IMR-90 (cell line): ENCODE measurements around the gene PIGH. TPM values are rescaled to one million over a fixed set of nuclear protein-coding genes. Genes with fewer than 3 reads are reported as not detected.
A peak's percentile ranks its signal among the peaks of the same experiment; 100 is the strongest.

ENCODE experiments used
- ATAC-seq: fragments of 200-7000 bp; cut with Tn5 transposase; 2 replicates; pipeline ENCODE4 v1.9.1; 2020; ENCODE audit warnings: low read depth, mild to moderate bottlenecking, moderate library complexity
- BruUV-seq: library from RNA; stranded (reverse); fragments of 400-500 nt; replicated peaks from 2 replicates; lab custom pipeline; 2021; lab: Mats Ljungman, UMichigan
- CTCF ChIA-PET: fragments of 300-600 bp; formaldehyde crosslinking; extraction: SDS; loops from one replicate; lab custom pipeline; 2021; ENCODE audit warnings: antibody characterized with exemption; lab: Yijun Ruan, JAX
- POLR2A ChIA-PET: fragments of 300-600 bp; sonication (Branson Sonifier 250); formaldehyde crosslinking; loops from one replicate; lab custom pipeline; 2022; ENCODE audit warnings: antibody characterized with exemption; ENCODE audit not compliant: unreplicated experiment; lab: Charles Lee
- DNase-seq: peaks from one replicate; pipeline ENCODE4 v3.0.0; 2013
- H2AFZ ChIP-seq: replicated peaks from 2 replicates; pipeline ENCODE3; 2013; ENCODE audit warnings: low read length, mild to moderate bottlenecking; ENCODE audit not compliant: poor library complexity
- H2AK5ac ChIP-seq: 2 replicates; pipeline ENCODE4 v1.6.1; 2013; ENCODE audit warnings: low read depth, low read length, inconsistent platforms
- H2AK9ac ChIP-seq: replicated peaks from 2 replicates; pipeline ENCODE3; 2013; ENCODE audit warnings: mild to moderate bottlenecking, low read depth, low read length, moderate library complexity; ENCODE audit not compliant: poor library complexity
- H2BK120ac ChIP-seq: 2 replicates; pipeline ENCODE4 v1.6.1; 2013; ENCODE audit warnings: low read depth, low read length, inconsistent platforms
- H2BK15ac ChIP-seq: 3 replicates; pipeline ENCODE4 v1.6.1; 2013; ENCODE audit warnings: low read depth, low read length, inconsistent platforms
- H2BK20ac ChIP-seq: 2 replicates; pipeline ENCODE4 v1.6.1; 2013; ENCODE audit warnings: low read depth, mild to moderate bottlenecking, inconsistent platforms, low read length, moderate library complexity
- H2BK5ac ChIP-seq: 2 replicates; pipeline ENCODE4 v1.6.1; 2013; ENCODE audit warnings: mild to moderate bottlenecking, low read depth, low read length, inconsistent platforms; ENCODE audit not compliant: poor library complexity, severe bottlenecking
- H3K14ac ChIP-seq: replicated peaks from 2 replicates; pipeline ENCODE4 v1.6.1; 2013; ENCODE audit warnings: low read depth, low read length, inconsistent platforms
- H3K18ac ChIP-seq: 2 replicates; pipeline ENCODE4 v1.6.1; 2013; ENCODE audit warnings: low read depth, low read length, control low read depth
- H3K23ac ChIP-seq: 2 replicates; pipeline ENCODE4 v1.6.1; 2013; ENCODE audit warnings: low read depth, low read length, inconsistent platforms
- H3K27ac ChIP-seq: 2 replicates; pipeline ENCODE4 v1.5.1; 2013; ENCODE audit warnings: mild to moderate bottlenecking, control low read depth, low read length; ENCODE audit not compliant: insufficient read depth
- H3K27me3 ChIP-seq: 2 replicates; pipeline ENCODE4 v1.6.1; 2013; ENCODE audit warnings: low read length; ENCODE audit not compliant: control insufficient read depth, insufficient read depth
- H3K36me3 ChIP-seq: 2 replicates; pipeline ENCODE4 v1.6.1; 2013; ENCODE audit warnings: low read length, mixed read lengths; ENCODE audit not compliant: control insufficient read depth, insufficient read depth
- H3K4ac ChIP-seq: 2 replicates; pipeline ENCODE4 v1.6.1; 2013; ENCODE audit warnings: low read depth, low read length, inconsistent platforms
- H3K4me1 ChIP-seq: 2 replicates; pipeline ENCODE4 v1.6.1; 2013; ENCODE audit warnings: low read length, mixed read lengths; ENCODE audit not compliant: control insufficient read depth, insufficient read depth
- H3K4me2 ChIP-seq: 2 replicates; pipeline ENCODE4 v1.6.1; 2013; ENCODE audit warnings: low read depth, mild to moderate bottlenecking, control low read depth, low read length, moderate library complexity
- H3K4me3 ChIP-seq: 2 replicates; pipeline ENCODE4 v1.5.1; 2013; ENCODE audit warnings: low read depth, mild to moderate bottlenecking, control low read depth, low read length, moderate library complexity; ENCODE audit not compliant: insufficient read depth
- H3K56ac ChIP-seq: 2 replicates; pipeline ENCODE4 v1.6.1; 2013; ENCODE audit warnings: low read length, inconsistent platforms; ENCODE audit not compliant: insufficient read depth; ENCODE audit errors: extremely low read depth
- H3K79me1 ChIP-seq, 2 experiments: 2 replicates each; pipeline ENCODE4 v1.6.1; 2013; ENCODE audit warnings: low read length in 2 of 2, inconsistent platforms in 1 of 2, low read depth in 1 of 2
- H3K9ac ChIP-seq: 2 replicates; pipeline ENCODE4 v1.6.1; 2013; ENCODE audit warnings: low read depth, low read length, control low read depth
- H3K9me1 ChIP-seq: 2 replicates; pipeline ENCODE4 v1.6.1; 2013; ENCODE audit warnings: low read length, inconsistent platforms; ENCODE audit not compliant: insufficient read depth
- H3K9me3 ChIP-seq: 2 replicates; pipeline ENCODE4 v1.6.1; 2013; ENCODE audit warnings: low read length; ENCODE audit not compliant: control insufficient read depth, insufficient read depth
- H4K20me1 ChIP-seq: 2 replicates; pipeline ENCODE4 v1.6.1; 2013; ENCODE audit warnings: low read length, inconsistent platforms; ENCODE audit not compliant: insufficient read depth
- H4K5ac ChIP-seq: 2 replicates; pipeline ENCODE4 v1.6.1; 2013; ENCODE audit warnings: mild to moderate bottlenecking, low read depth, low read length, control low read depth
- H4K8ac ChIP-seq, 2 experiments: 2 replicates each; pipeline ENCODE4 v1.6.1; 2013; ENCODE audit warnings: low read depth in 2 of 2, low read length in 2 of 2, control low read depth in 1 of 2, inconsistent platforms in 1 of 2
- H4K91ac ChIP-seq: 2 replicates; pipeline ENCODE4 v1.6.1; 2013; ENCODE audit warnings: low read depth, low read length, inconsistent platforms; ENCODE audit not compliant: insufficient read depth
- BHLHE40 ChIP-seq: fragments of 150-350 bp; IDR thresholded peaks from 2 replicates; pipeline ENCODE4 v1.6.1; 2016; ENCODE audit warnings: mild to moderate bottlenecking, low read depth, low read length
- CEBPB ChIP-seq: IDR thresholded peaks from 2 replicates; pipeline ENCODE4 v1.6.1; 2012; ENCODE audit warnings: low read depth, low read length, improper control_type of control experiment
- CHD1 ChIP-seq: IDR thresholded peaks from 2 replicates; pipeline ENCODE4 v1.6.1; 2012; ENCODE audit warnings: low read depth, low read length, improper control_type of control experiment
- CTCF ChIP-seq: conservative IDR thresholded peaks from 2 replicates; pipeline ENCODE4 v1.5.1; 2012; ENCODE audit warnings: mild to moderate bottlenecking, low read depth, low read length, improper control_type of control experiment
- ELK1 ChIP-seq: fragments of 150-350 bp; IDR thresholded peaks from 2 replicates; pipeline ENCODE4 v1.6.1; 2016; ENCODE audit warnings: low read depth, mild to moderate bottlenecking, low read length, moderate library complexity, borderline replicate concordance
- FOS ChIP-seq: fragments of 150-350 bp; IDR thresholded peaks from 2 replicates; pipeline ENCODE4 v1.6.1; 2016; ENCODE audit warnings: low read depth, low read length
- MAFK ChIP-seq: IDR thresholded peaks from 2 replicates; pipeline ENCODE4 v1.6.1; 2012; ENCODE audit warnings: low read depth, low read length, improper control_type of control experiment
- MAZ ChIP-seq: IDR thresholded peaks from 2 replicates; pipeline ENCODE4 v1.6.1; 2012; ENCODE audit warnings: low read depth, mild to moderate bottlenecking, low read length, improper control_type of control experiment, moderate library complexity, borderline replicate concordance
- MXI1 ChIP-seq: IDR thresholded peaks from 2 replicates; pipeline ENCODE4 v1.6.1; 2012; ENCODE audit warnings: low read depth, mild to moderate bottlenecking, low read length, moderate library complexity, borderline replicate concordance
- NFE2L2 ChIP-seq: fragments of 150-350 bp; IDR thresholded peaks from 2 replicates; pipeline ENCODE4 v1.6.1; 2016; ENCODE audit warnings: low read depth, mild to moderate bottlenecking, low read length
- POLR2A ChIP-seq: IDR thresholded peaks from 2 replicates; pipeline ENCODE4 v1.6.1; 2012; ENCODE audit warnings: mild to moderate bottlenecking, low read depth, low read length
- RAD21 ChIP-seq: IDR thresholded peaks from 2 replicates; pipeline ENCODE4 v1.6.1; 2012; ENCODE audit warnings: low read length, improper control_type of control experiment
- RCOR1 ChIP-seq: IDR thresholded peaks from 2 replicates; pipeline ENCODE4 v1.6.1; 2012; ENCODE audit warnings: mild to moderate bottlenecking, low read length, improper control_type of control experiment; ENCODE audit not compliant: insufficient replicate concordance
- RFX5 ChIP-seq: IDR thresholded peaks from 2 replicates; pipeline ENCODE4 v1.8.0; 2012; ENCODE audit warnings: low read depth, mild to moderate bottlenecking, low read length, moderate library complexity
- SMC3 ChIP-seq: fragments of 150-350 bp; IDR thresholded peaks from 2 replicates; pipeline ENCODE4 v1.6.1; 2016; ENCODE audit warnings: low read depth, mild to moderate bottlenecking, antibody characterized with exemption, low read length, moderate library complexity
- USF2 ChIP-seq: fragments of 150-350 bp; IDR thresholded peaks from 2 replicates; pipeline ENCODE4 v1.6.1; 2017; ENCODE audit warnings: mild to moderate bottlenecking, antibody characterized with exemption, low read length, low read depth
- WGBS, 2 experiments: methylation state at CpG; one replicate each; pipeline versions ENCODE4 v1.1.5 to v1.1.7; 2013; ENCODE audit warnings: missing lambda C conversion rate in 2 of 2; ENCODE audit not compliant: insufficient read length in 1 of 2; ENCODE audit errors: extremely low coverage in 2 of 2; 5-methylcytosine and 5-hydroxymethylcytosine counted together
- dilution Hi-C: fragments of 300-500 bp; cut with HindIII; formaldehyde crosslinking; loops from one replicate; pipeline ENCODE4 v1.14.3; 2018; ENCODE audit warnings: low sequenced_read_pairs; ENCODE audit not compliant: unreplicated experiment
- in situ Hi-C: fragments of 300-500 bp; cut with MboI; formaldehyde crosslinking; loops from 3 replicates; pipeline ENCODE4 v1.14.3; 2019; ENCODE audit warnings: low sequenced_read_pairs, inconsistent platforms, mixed read lengths
- intact Hi-C: fragments of 100-400 bp; cut with micrococcal nuclease; formaldehyde crosslinking; loops from 2 replicates; pipeline ENCODE4 v1.10.0; 2022
- polyA plus RNA-seq, 3 experiments: library from polyadenylated mRNA; depleted of rRNA; stranded (reverse); fragments of >200 nt; gene quantifications; 2 replicates each; pipeline ENCODE4 v1.2.3, GENCODE V29; 2012; ENCODE audit warnings: low replicate concordance in 1 of 3
- total RNA-seq: library from RNA; depleted of rRNA; stranded (reverse); fragments of >200 nt; gene quantifications from 2 replicates; pipeline ENCODE4 v1.2.3, GENCODE V29; 2012

PIGH gene
- total and polyA plus RNA-seq, 2 of the 4 experiments (the other 2 are of a cell fraction): 7.9 to 13.5 TPM

GRCh38 chr14:67620217-67620785, 20.2 kb upstream of the PIGH start:
- Histone ChIP-seq H3K79me1 (no peaks in the 10 kb centered on the region), H2BK20ac (no peak overlapping the region), H4K8ac (no peak overlapping the region), H3K9ac (no peak overlapping the region), H3K4me2 (peak overlapping the region; percentile 87), H3K4me1 (peaks cover 3% of the 10 kb centered on the region; the same call in 1 of the 2 replicates), H3K14ac (no peak overlapping the region), H3K18ac (no peak overlapping the region), H3K36me3 (no peaks in the 10 kb centered on the region), H2AFZ (peak overlapping the region; percentile 94), H3K9me1 (no peaks in the 10 kb centered on the region), H3K9me3 (no peaks in the 10 kb centered on the region), H4K20me1 (no peaks in the 10 kb centered on the region), H3K23ac (no peak overlapping the region), H3K27ac (no peak overlapping the region), H2AK9ac (peak overlapping the region; percentile 62), H2BK5ac (no peak overlapping the region), H3K27me3 (peaks cover 3% of the 10 kb centered on the region), H4K91ac (no peak overlapping the region), H3K4me3 (peak overlapping the region; percentile 47), H4K5ac (no peak overlapping the region), H2AK5ac (no peak overlapping the region), H2BK15ac (0 out of 3 replicates have a peak overlapping the region, but pooled peaks have one; percentile 15), H3K56ac (no peak overlapping the region), H2BK120ac (no peak overlapping the region), H3K4ac (no peak overlapping the region)
- POLR2A ChIA-PET: no interaction called here
- in situ Hi-C loops: loop anchor here (5.0 kb wide), 1 partner anchor 47 kb away; no protein-coding TSS in a partner anchor
- intact Hi-C loops: no loop called here
- dilution Hi-C loops: no loop called here
- ATAC-seq (peak; percentile 22), DNase-seq (peak; percentile 7)
- CTCF ChIA-PET: interaction anchor here (0.9 to 2.2 kb wide), 3 partner anchors 46 to 84 kb away, joined by 3 to 21 read pairs (median 5); no protein-coding TSS in a partner anchor
- no TSS peak for BruUV-seq
- TF ChIP-seq RAD21 (no peak), FOS (no peak), CTCF (no peak), BHLHE40 (no peak), POLR2A (no peak), CHD1 (no peak), RFX5 (no peak), MAZ (no peak), NFE2L2 (no peak), MAFK (no peak), CEBPB (no peak), USF2 (no peak), MXI1 (no peak), RCOR1 (no peak), ELK1 (no peak), SMC3 (no peak)
- WGBS, 2 experiments: 2% methylated on average over 7 of the region's 19 CpGs; no CpG with 5 or more reads in 1 of the 2 experiments
